Measurements from ENCODE around the gene KLHL11.

Gene KLHL11, protein sequence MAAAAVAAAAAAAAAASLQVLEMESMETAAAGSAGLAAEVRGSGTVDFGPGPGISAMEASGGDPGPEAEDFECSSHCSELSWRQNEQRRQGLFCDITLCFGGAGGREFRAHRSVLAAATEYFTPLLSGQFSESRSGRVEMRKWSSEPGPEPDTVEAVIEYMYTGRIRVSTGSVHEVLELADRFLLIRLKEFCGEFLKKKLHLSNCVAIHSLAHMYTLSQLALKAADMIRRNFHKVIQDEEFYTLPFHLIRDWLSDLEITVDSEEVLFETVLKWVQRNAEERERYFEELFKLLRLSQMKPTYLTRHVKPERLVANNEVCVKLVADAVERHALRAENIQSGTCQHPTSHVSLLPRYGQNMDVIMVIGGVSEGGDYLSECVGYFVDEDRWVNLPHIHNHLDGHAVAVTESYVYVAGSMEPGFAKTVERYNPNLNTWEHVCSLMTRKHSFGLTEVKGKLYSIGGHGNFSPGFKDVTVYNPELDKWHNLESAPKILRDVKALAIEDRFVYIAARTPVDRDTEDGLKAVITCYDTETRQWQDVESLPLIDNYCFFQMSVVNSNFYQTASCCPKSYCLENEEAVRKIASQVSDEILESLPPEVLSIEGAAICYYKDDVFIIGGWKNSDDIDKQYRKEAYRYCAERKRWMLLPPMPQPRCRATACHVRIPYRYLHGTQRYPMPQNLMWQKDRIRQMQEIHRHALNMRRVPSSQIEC

DNA sequence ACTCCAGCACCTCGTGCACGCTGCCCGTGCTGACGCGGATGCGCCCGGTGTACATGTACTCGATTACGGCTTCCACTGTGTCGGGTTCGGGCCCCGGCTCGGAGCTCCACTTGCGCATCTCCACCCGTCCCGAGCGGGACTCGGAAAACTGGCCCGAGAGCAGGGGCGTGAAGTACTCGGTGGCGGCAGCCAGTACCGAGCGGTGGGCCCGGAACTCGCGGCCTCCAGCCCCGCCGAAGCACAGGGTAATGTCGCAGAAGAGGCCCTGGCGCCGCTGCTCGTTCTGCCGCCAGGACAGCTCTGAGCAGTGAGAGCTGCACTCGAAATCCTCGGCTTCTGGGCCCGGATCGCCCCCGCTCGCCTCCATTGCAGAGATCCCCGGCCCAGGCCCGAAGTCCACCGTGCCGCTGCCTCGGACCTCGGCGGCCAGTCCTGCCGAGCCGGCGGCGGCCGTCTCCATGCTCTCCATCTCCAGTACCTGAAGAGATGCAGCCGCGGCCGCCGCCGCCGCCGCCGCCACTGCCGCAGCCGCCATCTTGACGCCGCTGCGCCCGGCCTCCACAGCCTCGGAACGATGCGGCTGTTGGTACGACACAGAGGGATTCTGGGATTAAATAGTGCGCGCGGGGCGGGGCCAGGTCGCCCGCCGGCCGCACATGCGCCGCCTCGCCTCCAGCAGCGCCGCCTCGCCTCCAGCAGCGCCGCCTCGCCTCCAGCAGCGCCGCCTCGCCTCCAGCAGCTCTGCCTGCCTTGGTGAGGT is at the start of gene KLHL11:
TSS of gene KLHL11 (minus strand) at position 588 of the 760 bp plus-strand sequence. CDS start at position 535, 53 bp downstream.
- peak; percentile 87 to 90 for DNase-seq

DNA sequence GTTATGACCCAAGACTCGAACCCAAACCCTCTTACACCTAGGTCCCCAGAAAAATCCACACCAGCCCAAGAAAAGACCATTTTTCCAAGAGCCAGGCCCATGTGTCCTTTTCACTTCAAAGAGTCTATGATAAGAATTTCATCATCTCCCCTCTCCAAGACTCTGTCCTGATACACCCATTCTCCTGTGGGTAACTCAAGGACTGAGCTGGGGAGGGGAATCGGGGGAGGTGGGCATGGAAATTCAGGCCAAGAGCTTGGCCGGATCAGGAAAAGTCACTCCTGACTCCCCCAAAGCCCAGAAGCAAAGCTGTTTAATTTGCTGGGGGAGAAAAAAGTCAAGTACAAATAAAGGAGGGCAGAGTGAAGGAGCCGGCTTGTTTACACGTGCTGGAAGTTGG is 49.8 kb upstream of the KLHL11 start:
- no peak for DNase-seq

DNA sequence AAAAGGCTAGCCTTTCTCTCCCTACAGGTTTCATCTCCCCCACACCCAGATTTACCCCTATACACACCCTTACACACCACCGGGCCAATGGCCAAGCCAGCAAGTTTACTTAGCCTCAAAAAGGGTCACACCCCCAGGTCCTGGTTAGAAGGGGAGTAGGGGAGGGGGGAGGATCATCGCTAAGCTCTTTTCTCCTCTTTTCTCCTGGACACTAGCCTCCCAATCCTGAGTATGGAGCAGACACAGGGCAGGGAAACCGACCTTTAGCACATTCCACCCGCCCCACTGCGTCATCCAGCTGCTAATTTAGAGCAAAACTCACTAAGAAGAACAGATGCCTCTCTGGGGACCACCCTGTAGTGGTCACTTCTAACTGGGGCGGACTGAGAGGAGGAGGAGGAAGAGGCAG is 49.1 kb upstream of the KLHL11 start:
- no peak for DNase-seq

DNA sequence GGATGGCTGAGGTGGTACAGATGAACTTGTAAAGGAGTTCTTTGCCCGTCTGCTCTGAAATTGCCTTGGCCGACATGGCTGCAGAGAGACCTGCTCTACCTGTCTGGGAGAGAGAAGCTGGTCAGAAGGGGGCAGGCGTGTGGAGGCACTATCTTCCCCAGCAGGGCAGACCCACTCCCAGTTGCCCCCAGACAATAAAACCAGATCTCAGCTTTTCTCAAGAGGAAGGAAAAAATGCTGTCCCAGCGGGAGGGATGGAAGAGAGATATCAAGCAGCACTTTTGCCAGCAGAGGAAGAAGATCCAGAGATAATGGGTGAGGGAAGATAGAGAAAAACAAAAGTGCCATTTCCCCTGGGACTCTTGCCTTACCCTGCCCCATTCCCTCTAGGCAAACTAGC is 48.6 kb upstream of the KLHL11 start:
- DNase-seq: no peak

DNA sequence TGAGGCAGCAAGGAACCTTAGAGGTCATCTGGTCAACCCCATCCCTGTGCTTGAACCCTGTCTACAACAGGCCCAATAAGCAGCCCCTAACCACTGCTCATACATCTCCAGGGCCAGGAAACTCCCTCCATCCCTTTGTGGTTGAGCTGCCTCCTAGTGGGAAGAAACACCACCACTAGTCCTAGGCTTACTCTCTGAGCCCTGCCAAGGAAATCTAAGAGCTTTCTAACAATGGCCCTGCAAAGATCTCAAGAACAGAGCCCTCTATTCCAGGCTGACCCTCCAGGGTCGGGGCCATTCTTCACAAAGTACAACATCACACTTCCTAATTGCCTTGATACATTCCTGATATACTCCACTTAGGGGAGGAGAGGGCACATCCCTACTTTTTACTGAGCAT is 47.7 kb upstream of the KLHL11 start:
- DNase-seq: no peak

DNA sequence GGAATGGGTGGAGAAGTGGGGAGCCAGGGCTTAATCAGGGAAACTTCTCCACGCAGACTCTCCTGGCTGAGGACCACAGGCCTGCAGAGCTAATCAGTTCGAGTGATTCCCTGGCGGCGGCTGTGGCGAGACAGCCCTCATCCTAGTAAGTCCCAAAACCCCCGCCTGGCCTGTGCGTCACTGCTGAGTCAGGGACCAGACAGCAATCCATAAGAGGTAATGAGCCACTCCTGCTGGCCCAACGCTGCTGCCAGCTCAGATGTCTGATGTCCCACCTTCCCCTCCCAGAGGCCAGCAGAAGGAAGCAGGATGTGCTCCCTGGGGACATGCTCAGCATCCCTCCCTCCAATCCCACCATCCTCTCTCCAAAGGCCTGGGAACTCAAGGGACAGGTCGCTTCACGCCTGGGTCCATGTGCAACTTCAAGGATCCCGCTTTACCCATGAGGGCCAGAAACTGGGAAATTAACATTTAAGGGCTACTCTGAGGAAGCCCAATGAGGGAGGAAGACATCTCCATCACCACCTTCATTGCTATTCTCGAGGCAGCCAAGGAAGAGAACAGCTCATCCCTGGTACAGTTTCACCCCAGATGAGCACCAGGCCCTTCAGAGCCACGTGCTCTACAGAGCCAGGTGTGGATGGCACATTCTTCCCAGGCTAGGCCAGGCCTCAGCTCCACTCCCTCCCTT is 45.6 kb upstream of the KLHL11 start:
- no peak for DNase-seq

DNA sequence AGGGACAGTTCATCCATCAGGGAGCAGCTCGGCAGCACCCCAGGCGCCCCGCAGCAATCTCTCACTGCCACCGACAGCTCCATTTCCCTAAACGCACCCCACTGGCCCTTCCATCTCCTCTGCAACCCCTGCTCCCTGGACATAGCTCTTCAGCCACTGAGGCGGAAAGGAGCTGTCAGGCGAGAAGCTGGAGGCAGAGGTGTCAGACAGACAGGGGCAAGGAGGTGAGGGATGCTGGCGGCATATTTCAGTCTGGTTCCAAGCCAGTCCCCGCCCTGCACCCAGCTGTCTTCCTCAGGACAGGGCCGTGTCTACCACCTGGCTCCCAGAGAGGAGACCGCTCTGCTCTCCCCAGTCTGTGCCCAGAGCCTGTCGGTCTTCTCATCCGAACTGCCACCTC is 43.9 kb upstream of the KLHL11 start:
- DNase-seq: no peak

DNA sequence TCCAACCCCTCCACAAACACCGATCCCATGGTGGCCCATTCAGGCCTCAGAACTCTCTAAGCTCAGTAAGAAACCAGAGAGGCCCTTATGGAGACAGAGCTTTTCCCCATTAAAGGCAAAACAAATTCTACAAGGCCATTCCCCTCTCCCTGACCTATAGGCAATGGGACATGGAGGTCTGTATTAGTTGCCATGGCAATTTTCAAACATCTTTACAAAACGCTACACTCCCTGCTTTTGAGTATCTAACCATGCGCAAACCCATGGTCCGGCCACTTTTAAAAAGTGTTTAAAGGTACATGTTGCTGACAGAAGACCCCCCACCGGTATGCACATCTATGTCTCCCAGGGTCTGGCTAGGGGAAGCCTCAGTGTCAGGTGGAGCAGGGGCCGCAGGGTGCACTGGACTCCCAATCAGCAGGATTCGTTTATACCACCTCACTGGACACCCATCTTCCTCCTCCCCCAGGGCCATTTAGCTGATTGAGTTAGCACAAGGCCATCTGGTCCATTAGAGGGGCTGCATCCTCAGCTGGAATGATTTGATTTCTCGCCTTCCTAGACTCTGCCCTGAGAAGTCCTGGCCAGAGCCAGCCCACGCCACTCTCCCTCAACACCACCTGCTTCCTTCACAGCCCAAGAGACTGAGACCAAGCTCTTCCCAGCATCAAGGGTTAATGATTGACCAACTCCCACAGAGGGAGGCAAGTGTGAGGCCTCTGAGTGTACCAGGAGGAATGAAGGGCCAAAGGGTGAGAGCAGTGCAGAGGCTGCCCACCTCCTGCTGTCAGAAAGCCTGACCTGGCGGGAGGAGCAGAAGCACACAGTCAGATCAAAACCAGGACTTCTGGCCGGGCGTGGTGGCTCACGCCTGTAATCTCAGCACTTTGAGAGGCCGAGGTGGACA is 42.7 kb upstream of the KLHL11 start:
- no peak for DNase-seq

DNA sequence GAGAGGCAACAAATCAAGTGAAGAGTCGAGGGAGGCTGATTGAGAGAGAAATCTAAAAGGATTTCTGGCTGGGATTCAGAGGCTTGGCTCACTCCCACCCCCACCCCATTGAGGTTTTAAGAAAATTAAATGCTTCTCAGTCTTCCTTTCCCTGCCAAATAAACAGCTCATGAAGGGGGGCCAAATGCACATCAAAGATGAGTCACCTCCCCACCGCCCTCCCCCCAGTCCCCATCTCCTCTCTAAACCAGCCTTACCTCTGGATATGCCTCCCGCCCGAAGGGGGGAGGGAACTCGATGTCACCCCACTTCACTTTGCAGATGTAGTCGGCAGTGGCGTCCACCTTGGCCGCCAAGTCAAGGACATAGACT is 41.9 kb upstream of the KLHL11 start:
- no peak for DNase-seq

DNA sequence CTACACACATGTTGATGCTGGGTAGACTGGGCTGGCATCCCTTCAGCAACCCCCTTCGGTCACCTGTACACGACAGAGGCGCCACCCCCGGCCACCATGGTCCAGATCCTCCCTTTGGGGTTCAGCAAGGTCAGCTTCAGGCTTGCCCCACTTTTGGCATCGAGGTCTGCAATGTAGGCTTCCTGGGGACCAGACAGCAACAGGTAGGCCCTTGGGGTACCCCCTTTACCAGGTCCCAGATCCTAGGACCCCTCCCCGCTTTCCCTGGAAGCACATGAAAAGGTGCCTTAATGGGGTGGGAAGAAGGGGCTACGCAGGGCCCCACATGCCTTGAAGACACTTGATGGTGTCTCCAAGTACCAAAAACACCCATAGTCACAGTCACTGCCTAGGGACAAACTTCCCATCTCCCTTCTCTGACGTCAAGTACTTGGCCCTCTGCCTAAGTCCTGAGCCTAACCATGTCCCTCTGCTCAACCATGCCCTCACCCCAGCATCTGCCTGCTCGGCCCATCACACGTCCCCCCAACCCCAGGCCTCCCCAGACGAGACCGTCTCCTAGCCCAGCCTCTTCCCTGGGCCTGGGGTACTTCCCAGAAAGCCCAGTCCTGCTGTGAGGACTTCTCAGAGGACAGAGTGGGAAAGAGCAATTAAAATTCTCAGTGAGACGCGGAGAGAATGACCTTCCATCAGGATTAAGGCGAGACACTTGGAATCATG is 41.4 kb upstream of the KLHL11 start:
- DNase-seq: no peak

DNA sequence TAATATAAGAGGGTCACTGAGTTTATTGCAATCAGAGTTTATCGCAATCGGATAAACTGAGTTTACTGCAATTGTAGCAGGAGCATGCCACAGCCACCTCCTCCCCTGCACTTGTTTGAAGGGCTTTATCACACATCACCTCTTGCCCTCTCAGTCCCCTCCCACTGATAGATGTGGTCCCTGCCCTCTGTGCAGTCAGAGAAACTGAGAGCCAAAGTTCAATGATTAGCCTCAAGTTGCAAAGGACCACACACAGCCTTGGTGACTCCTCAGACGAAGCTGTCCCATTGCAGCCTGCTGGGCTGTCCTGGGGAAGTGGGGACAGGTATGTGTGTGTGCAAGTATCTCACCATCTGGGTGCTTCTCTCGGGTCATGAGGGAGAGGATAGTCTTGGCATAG is 39.9 kb upstream of the KLHL11 start:
- no peak for DNase-seq

DNA sequence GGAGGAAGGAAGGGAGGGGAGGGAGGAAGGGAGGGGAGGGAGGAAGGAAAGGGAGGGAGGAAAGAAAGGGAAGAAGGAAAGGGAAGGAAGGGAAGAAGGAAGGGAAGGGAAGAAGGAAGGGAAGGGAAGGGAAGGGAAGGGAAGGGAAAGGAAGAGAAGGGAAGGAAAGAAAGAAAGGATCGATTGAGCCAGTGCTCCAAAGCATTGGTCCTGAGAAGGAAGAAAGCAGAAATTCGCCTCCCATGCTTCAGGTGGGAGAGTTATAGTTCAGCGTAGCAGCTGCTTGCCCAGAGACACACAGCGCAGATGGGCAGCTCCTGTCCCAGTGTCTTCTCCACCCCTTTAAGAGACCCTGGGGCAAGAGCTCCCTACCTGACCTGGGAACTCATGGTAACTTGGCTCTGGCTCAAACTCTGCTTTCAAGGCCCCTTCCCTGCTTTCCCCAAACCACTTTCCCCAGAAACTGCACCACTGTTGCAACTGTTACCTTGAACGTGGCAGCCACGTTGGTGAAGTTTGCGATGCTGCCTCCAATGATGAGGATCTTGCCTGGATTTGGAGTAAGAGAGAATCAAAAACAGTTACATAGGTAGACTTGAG is 39.1 kb upstream of the KLHL11 start:
- DNase-seq: no peak

DNA sequence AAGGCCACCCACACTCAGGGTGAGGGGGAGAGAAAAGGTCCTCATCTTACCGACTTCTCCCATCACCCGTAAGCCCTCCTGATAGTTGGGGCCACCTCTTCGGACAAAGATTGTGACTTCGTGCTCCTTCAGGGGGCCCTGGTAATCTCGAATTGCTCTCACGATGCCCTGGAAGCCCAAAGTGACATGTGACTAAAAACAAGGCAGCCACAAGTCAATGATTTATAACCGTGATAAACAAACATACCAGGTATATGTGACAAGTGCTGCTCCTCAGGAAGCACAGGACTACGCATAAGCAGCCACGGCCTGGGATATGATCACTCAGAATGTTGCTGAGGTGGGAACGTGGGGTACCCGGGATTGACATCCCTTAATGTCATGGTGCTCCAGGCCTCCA is 36.4 kb upstream of the KLHL11 start:
- no peak for DNase-seq

DNA sequence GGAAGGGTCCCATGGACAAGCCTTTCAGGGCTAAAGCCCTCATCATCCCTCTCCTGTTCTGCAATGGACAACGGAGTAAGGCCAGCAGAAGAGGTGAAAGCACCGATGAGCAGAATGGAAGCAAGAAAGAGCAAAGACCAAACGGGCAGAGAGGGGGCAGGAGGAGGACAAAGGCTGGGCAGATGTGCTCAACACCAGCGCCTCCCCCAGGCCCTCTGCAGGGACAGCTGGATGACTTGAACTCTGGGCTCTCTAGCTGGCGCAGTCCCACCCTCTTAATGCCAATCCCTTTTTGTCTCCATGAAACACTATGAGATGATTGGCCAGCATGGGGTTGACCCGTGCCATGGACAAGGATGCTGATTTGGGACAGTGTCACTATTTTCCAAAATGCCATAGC is 31.5 kb upstream of the KLHL11 start:
- DNase-seq: no peak

DNA sequence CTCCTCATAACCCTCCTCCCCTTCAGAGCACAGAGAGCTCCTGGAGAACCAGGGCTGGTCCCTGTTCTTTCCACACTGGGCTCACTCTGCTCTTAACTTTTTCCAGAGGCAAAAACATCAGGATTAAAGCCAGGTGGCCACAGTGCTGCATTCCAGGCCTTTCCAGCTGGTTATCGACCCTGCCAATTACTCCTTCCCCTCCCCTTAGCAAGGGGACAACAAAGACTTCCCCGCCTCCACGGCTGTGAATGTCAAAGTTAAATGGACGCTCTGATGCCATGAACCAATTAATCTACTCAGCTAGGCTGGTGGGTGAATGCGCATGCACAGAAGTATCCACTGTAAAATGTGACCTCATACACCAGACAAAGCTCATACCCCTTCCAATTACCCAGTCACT is 30.4 kb upstream of the KLHL11 start:
- no peak for DNase-seq

DNA sequence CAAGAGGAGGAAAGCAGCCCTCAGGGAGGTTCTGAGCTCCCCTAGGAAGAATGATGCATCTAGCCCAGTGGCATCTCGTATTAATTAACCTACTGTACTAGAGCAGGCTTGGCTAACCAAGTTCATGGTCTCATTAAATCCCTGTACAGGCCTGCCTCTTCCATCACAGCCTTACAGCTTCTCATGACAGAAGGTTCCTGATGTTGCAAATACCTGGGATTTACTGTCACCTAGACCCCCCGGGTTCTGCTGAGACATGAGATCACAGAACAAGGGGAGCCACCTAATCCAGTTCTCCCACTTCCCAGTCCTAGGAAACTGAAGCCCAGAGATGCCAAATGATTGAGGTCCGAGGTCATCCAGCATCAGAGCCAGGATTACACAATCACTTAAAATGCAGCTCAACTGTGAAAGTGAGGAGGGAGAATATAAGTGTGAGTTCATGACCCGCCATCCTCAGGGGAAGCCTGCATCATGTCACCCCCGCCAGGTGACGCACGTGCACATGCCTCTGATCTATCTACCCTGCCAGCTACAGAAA is 29.6 kb upstream of the KLHL11 start:
- no peak for DNase-seq

DNA sequence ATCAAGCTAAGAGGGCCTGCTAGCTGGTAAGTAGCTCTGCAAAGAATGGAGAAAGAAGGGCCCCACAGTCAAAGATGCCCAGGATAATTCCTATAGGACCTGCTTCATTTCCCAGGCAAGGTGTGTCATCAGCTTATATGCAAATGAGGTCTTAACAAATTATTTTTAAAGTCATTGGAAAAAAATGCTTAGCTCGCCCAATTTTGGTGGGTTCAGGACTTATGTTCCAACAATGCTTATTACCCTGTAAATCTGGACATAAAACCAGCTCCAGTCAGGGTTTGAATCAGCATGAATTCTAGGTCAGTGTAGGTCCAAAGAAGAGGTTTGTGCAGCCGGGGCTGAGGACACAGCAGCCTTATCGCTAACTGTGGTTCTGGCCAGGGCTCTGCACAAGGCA is 28.2 kb upstream of the KLHL11 start:
- no peak for DNase-seq

DNA sequence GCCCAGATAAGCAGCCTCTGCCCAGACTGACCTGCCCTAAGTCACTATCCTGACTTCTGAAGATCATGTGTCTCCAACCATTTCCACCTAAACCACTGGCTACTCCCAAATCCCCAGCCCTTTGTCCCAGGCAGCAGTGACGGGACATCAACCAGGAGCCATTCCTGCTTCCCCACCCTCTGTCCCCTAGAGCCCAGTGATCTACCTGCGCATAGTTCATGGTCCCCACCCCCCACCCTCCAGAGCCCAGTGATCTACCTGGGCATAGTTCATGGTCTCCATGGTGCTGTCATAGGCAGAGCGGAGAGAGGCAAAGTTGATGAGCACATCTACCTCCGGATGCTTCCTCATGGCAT is 26.8 kb upstream of the KLHL11 start:
- no peak for DNase-seq

DNA sequence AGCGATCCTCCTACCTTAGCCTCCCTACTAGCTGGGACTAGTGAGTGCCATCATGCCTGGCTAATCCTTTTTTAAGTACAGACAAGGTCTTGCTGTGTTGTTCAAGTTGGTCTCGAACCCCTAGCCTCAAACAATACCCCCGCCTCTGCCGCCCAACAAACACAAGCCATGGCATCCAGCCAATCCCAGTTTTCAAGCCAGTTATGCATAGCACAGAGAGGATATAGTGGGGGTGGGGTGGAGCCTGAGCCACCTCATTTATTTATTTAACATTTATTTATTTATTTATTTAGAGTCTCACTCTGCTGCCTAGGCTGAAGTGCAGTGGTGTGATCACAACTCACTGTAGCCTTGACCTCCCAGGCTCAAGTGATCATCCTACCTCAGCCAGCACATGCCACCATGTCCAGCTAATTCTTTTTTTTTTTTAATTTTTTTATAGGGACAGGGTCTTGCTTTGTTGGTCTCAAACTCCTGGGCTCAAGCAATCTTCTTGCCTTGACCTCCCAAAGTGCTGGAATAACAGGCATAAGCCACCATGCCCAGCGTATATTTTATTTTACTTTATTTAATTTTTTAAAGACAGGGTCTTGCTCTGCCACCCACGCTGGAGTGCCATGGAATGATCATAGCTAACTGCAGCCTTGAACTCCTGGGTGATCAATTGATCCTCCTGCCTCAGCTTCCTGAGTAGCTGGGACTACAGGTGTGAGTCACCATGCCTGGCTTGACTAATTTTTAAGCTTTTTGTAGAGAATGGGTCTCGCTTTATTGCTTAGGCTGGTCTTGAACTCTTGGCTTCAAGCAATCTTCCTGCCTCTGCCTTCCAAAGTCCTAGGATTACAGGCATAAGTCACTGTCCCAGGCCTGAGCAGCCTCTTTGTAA is 26.2 kb upstream of the KLHL11 start:
- no peak for DNase-seq
